ENCODE data around the gene TPSD1.

DNA sequence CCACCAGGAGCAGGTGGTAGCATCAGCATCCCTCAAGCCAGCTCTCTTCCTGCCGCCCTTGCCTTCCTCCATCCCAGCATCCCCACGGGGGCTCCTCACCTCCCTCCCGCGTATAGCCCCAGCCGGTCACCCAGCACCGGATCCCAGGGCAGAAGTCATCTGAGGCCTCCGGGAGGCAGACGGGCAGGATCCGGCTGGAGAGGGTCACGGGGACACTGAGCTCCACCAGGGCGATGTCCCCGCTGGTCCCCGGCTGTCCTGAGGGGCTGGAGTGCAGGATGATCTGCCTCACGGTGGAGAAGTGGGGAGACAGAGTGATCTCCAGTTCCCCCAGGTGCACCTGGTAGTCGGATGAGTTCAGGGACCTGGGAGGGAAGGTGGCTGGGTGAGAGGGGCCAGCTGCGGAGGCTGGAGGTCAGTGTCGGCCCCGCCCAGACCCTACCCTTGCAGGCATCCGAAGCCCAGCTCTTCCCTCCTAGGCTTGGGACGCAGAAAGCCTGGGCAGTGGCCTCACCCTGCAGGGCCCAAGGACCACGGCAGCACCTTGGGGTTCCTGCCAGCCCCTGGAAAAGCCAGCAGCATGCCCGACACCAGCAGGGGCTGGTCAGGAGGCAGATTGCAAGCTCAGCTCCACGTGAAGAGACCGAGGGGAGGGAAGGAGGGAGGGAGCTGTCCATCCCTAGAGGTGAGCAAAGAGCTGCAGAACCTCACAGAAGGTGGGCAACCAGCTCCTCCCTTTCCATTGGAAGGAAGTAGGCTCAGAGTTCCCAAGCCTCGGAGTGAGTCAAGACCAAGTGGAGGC, 33.1 kb upstream of the TPSD1 start:
- TF ChIP-seq CTCF (IDR thresholded peaks at IDR 0.05; ENCODE audit: insufficient read depth, low read depth, low read length) (no peak), EZH2 (IDR thresholded peaks at IDR 0.05; ENCODE audit: insufficient read depth, low read length) (no peak)

Data from astrocyte (in vitro differentiated cells and primary cell).